Loucy (cell line): ENCODE data around the gene SP110.
"Not testable (repeated sequence)": the region's sequence is repeated elsewhere in the genome, so short reads cannot be mapped to it uniquely, and the experiment has no call there.

ENCODE experiments used
- H2AFZ ChIP-seq: fragments of 200-600 bp; sonication (generic); 2 replicates; pipeline ENCODE4 v1.6.0; 2016; ENCODE audit warnings: antibody characterized with exemption, mild to moderate bottlenecking, low read length, moderate library complexity
- H3F3A ChIP-seq: fragments of 200-600 bp; 2 replicates; pipeline ENCODE4 v1.6.0; 2016; ENCODE audit warnings: antibody characterized with exemption, low read depth, mild to moderate bottlenecking
- H3K27me3 ChIP-seq: fragments of 200-600 bp; sonication (generic); 2 replicates; pipeline ENCODE4 v1.6.1; 2014; ENCODE audit warnings: low read length, mild to moderate bottlenecking; ENCODE audit not compliant: insufficient read depth, poor library complexity, severe bottlenecking
- H3K36me3 ChIP-seq: fragments of 200-600 bp; sonication (generic); 2 replicates; pipeline ENCODE4 v1.6.1; 2016; ENCODE audit warnings: low read length; ENCODE audit not compliant: insufficient read depth
- H3K4me1 ChIP-seq: fragments of 200-600 bp; sonication (generic); 2 replicates; pipeline ENCODE4 v1.5.1; 2014; ENCODE audit warnings: low read length, mild to moderate bottlenecking; ENCODE audit not compliant: insufficient read depth, poor library complexity, severe bottlenecking
- H3K4me2 ChIP-seq: fragments of 200-600 bp; sonication (generic); 2 replicates; pipeline ENCODE4 v1.6.0; 2014; ENCODE audit warnings: antibody characterized with exemption, low read length, low read depth, mild to moderate bottlenecking; ENCODE audit not compliant: poor library complexity, severe bottlenecking
- H3K4me3 ChIP-seq: fragments of 200-600 bp; sonication (generic); 2 replicates; pipeline ENCODE4 v1.5.1; 2014; ENCODE audit warnings: low read length, mild to moderate bottlenecking, mixed read lengths; ENCODE audit not compliant: poor library complexity, severe bottlenecking
- H3K79me2 ChIP-seq: fragments of 200-600 bp; sonication (generic); 2 replicates; pipeline ENCODE4 v1.6.1; 2014; ENCODE audit warnings: low read length; ENCODE audit not compliant: insufficient read depth
- H3K9ac ChIP-seq: fragments of 200-600 bp; sonication (generic); 2 replicates; pipeline ENCODE4 v1.6.0; 2014; ENCODE audit warnings: mild to moderate bottlenecking, low read depth, low read length, moderate library complexity; ENCODE audit not compliant: poor library complexity, severe bottlenecking
- H3K9me2 ChIP-seq: fragments of 200-600 bp; sonication (generic); replicated peaks from 2 replicates; pipeline ENCODE4 v1.6.1; 2016; ENCODE audit warnings: low read depth, low read length, mixed read lengths
- H3K9me3 ChIP-seq: fragments of 200-600 bp; sonication (generic); 2 replicates; pipeline ENCODE4 v1.6.1; 2014; ENCODE audit warnings: mild to moderate bottlenecking, antibody characterized with exemption, low read length, low read depth; ENCODE audit not compliant: insufficient read depth
- H4K20me1 ChIP-seq: fragments of 200-600 bp; sonication (generic); 2 replicates; pipeline ENCODE4 v1.6.0; 2014; ENCODE audit warnings: antibody characterized with exemption, low read length, mild to moderate bottlenecking; ENCODE audit not compliant: insufficient read depth, poor library complexity, severe bottlenecking
- CTCF ChIP-seq: fragments of 200-600 bp; sonication (generic); conservative IDR thresholded peaks from 2 replicates; pipeline ENCODE4 v1.5.1; 2014; ENCODE audit warnings: mild to moderate bottlenecking, antibody characterized with exemption, low read length
- EZH2phosphoT487 ChIP-seq: fragments of 200-600 bp; IDR thresholded peaks from 2 replicates; pipeline ENCODE4 v1.6.1; 2018; ENCODE audit warnings: antibody characterized with exemption, mild to moderate bottlenecking, moderate library complexity, borderline replicate concordance

SP110 gene

GRCh38 chr2:230267059-230267458 lies 47.3 kb upstream of the SP110 start:
- no peak overlapping the region for H2AFZ ChIP-seq
- H3K4me3 ChIP-seq = no peak overlapping the region
- no peak for TF ChIP-seq EZH2phosphoT487
- TF ChIP-seq CTCF = no peak
- no peaks in the 10 kb centered on the region for H3K9me2 ChIP-seq
- no peaks in the 10 kb centered on the region for H4K20me1 ChIP-seq
- H3K36me3 ChIP-seq = no peaks in the 10 kb centered on the region
- H3K27me3 ChIP-seq = peaks cover 4% of the 10 kb centered on the region
- H3K9me3 ChIP-seq = no peaks in the 10 kb centered on the region
- no peaks in the 10 kb centered on the region for H3K79me2 ChIP-seq
- H3K4me1 ChIP-seq = no peaks in the 10 kb centered on the region
- H3K4me2 ChIP-seq = no peak overlapping the region
- no peaks in the 10 kb centered on the region for H3F3A ChIP-seq
- no peak overlapping the region for H3K9ac ChIP-seq

DNA sequence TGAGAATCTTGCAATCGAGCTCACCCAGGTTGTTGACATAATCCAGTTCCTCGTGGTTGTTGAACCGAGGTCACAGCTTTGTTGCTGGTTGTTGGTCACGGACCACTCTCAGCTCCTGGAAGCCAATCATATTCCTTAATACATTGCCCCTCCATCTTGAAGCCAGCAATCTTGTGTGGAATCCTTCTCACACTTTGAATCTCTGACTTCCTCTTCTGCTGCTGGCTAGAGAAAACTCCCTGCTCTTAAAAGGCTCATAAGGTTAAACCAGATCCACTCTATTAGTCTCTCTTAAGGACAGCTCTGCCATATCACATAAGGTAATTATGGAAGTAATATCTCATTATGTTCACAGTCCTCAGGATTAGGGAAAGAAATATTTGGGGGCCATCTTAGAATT lies 46.9 kb upstream of the SP110 start:
- Histone ChIP-seq H2AFZ (no peak overlapping the region), H3K27me3 (peaks cover 4% of the 10 kb centered on the region), H3K4me1 (no peaks in the 10 kb centered on the region), H3F3A (no peaks in the 10 kb centered on the region), H3K4me2 (no peak overlapping the region), H3K9me3 (no peaks in the 10 kb centered on the region), H3K9ac (no peak overlapping the region), H3K9me2 (no peaks in the 10 kb centered on the region), H3K4me3 (no peak overlapping the region), H3K36me3 (no peaks in the 10 kb centered on the region), H3K79me2 (no peaks in the 10 kb centered on the region), H4K20me1 (no peaks in the 10 kb centered on the region)
- no peak for TF ChIP-seq EZH2phosphoT487
- TF ChIP-seq CTCF = no peak

DNA sequence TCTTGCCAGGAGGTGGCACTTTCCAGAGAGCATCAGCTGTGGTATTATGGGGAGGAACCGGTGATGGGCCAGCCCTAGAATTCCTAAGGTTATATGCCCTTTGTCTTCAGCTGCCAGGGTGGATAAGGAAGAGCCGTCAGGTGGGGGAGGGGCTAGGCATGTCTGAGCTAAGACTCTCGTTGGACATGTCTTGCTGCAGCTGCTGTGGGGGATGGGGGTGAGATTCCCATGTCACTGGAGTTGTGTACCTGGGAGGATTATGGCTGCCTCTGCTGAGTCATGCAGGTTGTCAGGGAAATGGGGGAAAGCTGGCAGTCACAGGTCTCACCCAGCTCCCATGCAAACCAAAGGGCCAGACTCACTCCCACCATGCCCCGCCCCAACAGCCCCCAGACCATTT lies 45.2 kb upstream of the SP110 start:
- not testable (repeated sequence) for H3K9me3 ChIP-seq, H3K79me2 ChIP-seq, H3K4me1 ChIP-seq

DNA sequence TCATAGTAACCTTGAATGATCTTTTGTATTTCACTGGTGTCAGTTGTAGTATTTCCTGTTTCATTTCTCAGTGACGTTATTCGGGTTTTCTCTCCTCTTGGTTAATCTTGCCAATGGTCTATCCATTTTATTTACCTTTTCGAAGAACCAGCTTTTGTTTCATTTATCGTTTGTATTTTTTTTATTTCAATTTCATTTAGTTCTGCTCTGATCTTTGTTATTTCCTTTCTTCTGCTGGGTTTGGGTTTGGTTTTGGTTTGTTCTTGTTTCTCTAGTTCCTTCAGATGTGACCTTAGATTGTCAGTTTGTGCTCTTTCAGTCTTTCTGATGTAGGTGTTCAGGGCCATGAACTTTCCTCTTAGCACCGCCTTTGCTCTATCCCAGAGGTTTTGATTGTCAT lies 42.5 kb upstream of the SP110 start:
- Histone ChIP-seq H3K4me2 (no peak overlapping the region), H3K4me3 (no peak overlapping the region), H3K27me3 (no peaks in the 10 kb centered on the region), H3K79me2 (no peaks in the 10 kb centered on the region), H3K9ac (no peak overlapping the region), H3K36me3 (no peaks in the 10 kb centered on the region), H3K9me2 (no peaks in the 10 kb centered on the region), H4K20me1 (no peaks in the 10 kb centered on the region), H3K4me1 (no peaks in the 10 kb centered on the region), H3K9me3 (no peaks in the 10 kb centered on the region), H3F3A (no peaks in the 10 kb centered on the region), H2AFZ (no peak overlapping the region)
- TF ChIP-seq EZH2phosphoT487 (no peak), CTCF (no peak)

More for the DNA sequence above, 45.2 kb upstream of the SP110 start:
- not testable (repeated sequence) for H3K9me2 ChIP-seq, H3K4me2 ChIP-seq, H3K4me3 ChIP-seq, H3K36me3 ChIP-seq, H4K20me1 ChIP-seq, H3K9ac ChIP-seq, H3F3A ChIP-seq, H2AFZ ChIP-seq, H3K27me3 ChIP-seq
